Stimulated activated CD4-positive, alpha-beta T cell treated with anti-CD3 and anti-CD28 coated beads, Interleukin-4, amount 100 ng/mL, for 24 hours (primary cell): Measurements from ENCODE around the gene ODF2.
A peak's percentile ranks its signal among the peaks of the same experiment; 100 is the strongest.
"Not testable (repeated sequence)": the region's sequence is repeated elsewhere in the genome, so short reads cannot be mapped to it uniquely, and the experiment has no call there.

Experiments
- DNase-seq: peaks from one replicate; pipeline ENCODE4 v3.0.0-alpha.2; 2020

The ODF2 gene

DNA sequence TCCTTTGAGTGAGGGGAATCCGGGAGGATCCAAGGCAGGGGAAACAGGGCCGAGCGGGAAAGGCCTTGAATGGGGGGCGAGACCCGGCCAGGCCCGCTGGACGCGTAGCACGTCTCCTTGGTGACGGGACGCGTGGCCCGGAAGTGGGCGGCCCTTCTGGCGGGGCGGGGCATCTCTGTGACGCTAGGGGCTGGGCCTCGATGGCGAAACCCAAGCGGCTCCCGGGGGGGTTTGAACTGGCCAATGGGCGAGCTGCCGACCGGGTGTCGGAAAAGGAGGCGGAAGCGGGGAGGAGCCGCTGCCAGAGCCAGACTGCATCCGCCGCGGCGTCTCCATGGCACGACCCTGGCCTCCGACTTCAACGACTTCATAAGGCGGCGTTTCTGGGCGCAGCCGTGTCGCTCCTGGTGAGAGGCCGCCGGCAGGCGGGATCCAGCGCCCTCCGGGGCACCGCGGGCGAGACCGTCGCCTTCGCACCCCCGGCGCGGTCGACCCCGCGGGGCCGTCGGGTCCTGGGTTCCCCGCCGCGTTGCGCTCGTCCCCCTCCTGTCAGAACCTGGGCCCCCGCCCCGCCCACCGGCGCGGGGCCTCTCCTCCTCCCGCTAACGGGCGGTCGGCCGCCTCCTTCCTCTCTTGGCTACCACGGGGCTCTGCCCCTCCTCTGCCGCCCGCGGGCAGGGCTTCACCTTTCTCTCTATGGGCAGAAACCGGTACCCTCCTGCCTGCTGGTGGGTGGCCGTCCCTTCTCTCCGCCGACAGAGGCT, at the start of gene ODF2:
Gene ODF2, plus strand, starts transcription at position 158 of the 764 bp plus-strand sequence. Its CDS starts 86 bp downstream, at position 244.
- peak; percentile 99 for DNase-seq

DNA sequence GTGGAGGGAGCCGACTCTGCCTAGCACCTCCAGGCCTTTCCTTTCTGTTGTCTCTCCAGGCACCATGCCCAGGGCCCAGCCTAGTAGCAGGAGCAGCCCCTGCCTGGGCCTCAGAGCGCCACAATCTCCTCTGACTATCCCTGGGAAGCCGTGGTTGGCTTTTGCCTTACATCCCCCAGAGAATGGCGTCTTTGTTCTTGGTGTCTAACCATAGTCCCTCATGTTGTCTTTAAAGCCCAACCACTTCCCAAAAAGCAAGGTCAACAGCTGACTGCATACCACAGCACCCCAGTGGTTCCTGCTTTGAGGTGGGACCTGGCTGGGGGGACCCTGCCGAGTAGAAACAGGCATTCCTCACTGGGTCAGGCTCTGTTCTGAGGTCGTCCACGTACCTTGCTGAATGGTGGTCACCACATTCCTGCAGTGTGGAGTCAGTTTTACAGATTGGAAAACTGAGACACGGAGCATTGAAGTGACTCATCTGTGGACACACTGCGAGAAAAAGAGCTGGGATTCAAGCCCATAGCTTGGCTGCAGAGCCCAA, 48.9 kb upstream of the ODF2 start:
- no peak for DNase-seq

GRCh38 chr9:128408963-128409431, 46.8 kb upstream of the ODF2 start:
- DNase-seq: no peak

DNA sequence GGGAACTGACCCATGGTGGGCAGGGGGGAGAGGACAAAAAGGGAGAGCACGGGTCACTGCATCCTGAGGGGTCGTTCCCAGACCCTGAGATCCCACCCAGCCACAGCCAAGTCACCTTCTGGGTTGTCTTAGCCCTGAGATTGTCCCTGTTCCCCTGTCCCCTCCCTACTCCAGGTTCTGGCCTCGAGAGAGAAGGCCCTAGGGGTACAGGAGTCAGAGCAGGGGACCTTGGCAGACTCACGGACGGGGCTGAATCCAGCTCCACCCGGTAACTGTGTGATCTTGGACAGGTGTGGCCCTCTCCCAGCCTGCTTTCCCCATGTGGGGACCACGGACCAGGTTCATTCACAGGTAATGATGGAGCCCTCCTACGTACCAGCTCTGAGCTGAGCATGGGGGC, 46.4 kb upstream of the ODF2 start:
- no peak for DNase-seq

GRCh38 chr9:128409978-128410377, 45.8 kb upstream of the ODF2 start:
- DNase-seq: no peak

DNA sequence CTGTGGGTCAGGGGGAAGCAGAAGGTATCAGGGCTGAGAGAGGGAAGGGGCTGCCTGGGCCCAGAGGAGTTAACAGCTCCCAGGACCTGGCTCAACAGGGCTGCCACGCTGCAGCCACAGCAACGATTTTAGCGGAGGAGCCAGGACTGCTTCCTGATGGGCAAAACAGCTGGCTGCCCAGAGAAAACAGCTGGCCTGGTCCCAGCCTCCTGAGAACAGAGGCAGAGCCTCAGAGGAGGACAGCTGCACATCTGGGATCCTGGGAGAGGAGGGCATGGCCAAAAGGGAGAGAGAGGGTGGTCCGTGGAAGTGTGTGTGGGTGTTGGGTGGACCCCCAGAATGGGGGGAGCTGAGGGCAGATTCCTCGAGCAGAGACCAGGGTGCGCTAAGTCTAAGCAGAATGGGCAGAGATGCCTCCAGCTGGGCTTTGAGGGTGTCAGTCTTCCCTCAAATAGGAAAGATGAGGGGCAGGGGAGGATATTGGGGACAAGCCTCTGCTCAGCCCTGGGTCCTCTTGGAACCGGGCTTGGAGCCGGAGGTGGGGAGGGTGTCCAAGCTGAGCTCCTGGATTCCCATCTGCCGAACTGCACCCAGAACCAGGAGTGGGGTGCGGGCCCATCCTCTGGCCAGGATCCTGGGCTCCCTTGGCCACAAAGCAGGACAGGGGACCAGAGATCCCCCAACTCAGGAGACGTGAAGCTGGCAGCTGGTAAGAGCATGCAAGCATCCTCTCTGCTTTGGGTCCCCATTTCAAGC, 44.3 kb upstream of the ODF2 start:
- no peak for DNase-seq

DNA sequence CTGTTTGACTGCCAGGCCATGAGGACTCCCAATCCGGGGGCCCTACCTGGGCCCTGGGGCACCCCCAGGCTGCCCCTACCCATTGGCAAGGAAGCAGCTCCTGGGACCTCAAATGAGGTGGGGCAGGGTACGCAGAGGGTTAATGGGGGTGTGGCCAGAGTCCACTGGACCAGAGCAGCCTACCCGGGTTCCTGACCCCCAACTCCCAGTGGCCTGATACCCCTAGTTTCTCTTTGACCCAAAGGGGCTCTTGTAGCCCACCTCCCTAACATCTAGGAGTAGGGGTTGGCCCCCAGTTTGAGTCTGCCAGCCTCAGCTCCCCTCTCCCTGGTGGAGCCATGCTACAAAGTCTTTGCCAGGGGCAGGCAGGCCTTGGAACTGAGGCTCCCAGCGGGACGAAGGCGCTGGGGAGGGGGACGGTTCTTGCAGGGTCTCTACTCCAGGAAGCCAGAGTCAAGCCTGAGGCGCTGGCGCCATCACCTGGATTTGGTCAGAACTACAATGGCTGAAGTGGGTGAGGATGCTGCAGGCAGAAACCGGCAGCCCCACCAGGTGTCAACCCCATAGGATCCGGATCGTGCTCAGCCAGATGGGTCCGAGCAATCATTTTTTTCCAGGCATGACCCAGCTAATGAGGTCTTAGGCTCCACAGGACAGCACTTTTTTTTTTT, 43.6 kb upstream of the ODF2 start:
- DNase-seq: peak; percentile 41

GRCh38 chr9:128413728-128414127, 42.1 kb upstream of the ODF2 start:
- DNase-seq: not testable (repeated sequence)

GRCh38 chr9:128414461-128414860, 41.3 kb upstream of the ODF2 start:
- no peak for DNase-seq

DNA sequence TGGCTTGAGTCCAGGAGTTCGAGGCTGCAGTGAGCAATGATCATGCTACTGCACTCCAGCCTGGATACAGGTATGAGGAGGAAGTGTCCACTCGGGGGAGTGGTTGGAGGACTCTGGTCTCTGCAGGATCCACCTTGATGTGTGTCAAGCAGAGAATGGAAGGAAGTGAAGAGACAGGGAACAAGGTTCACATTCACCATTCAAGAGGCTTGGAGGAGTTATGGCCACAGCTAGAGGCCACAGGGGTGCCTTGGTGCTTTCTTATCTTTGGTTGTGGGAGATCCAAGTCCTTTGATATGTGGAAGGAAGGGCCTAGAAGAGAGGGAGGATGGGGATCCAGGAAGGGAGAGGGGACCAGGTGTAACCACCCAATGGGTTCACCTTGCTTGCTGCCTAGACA, 40.5 kb upstream of the ODF2 start:
- no peak for DNase-seq

DNA sequence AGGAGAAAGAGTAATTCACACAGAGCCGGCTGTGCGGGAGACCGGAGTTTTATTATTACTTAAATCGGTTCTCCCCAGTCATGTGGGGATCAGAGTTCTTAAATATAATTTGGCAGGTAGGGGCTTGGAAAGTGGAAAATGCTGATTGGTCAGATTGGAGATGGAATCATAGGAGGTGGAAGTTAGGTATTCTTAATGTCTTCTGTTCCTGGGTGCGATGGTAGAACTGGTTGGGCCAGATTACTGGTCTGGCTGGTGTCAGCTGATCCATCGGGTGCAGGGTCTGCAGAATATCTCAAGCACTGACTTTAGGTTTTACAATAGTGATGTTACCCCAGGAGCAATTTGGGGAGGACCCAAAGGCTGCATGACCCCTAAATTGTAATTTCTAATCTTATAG, 39.8 kb upstream of the ODF2 start:
- DNase-seq: no peak

DNA sequence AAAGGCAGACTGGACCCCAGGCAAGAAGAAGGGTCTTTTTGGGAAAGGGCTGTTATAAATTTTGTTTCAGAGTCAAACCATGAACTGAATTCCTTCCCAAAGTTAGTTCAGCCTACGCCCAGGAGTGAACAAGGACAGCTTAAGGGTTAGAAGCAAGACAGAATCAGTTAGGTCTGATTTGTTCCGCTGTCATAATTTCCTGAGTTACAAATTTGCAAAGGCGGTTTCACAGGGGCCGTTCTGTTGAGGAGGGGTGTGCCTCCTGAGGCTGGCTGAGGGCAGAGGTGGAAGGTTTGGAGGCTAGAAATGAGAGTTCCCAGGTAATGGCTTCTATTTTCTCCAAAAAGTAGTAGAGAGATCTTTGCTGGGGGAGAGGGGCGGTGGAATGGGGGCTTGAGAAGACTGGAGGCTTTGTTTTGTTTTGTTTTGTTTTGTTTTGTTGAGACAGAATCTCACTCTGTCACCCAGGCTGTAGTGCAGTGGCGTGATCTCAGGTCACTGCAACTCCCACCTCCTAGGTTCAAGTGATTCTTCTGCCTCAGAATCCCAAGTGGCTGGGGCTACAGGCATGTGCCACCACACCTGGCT, 39.3 kb upstream of the ODF2 start:
- no peak for DNase-seq

DNA sequence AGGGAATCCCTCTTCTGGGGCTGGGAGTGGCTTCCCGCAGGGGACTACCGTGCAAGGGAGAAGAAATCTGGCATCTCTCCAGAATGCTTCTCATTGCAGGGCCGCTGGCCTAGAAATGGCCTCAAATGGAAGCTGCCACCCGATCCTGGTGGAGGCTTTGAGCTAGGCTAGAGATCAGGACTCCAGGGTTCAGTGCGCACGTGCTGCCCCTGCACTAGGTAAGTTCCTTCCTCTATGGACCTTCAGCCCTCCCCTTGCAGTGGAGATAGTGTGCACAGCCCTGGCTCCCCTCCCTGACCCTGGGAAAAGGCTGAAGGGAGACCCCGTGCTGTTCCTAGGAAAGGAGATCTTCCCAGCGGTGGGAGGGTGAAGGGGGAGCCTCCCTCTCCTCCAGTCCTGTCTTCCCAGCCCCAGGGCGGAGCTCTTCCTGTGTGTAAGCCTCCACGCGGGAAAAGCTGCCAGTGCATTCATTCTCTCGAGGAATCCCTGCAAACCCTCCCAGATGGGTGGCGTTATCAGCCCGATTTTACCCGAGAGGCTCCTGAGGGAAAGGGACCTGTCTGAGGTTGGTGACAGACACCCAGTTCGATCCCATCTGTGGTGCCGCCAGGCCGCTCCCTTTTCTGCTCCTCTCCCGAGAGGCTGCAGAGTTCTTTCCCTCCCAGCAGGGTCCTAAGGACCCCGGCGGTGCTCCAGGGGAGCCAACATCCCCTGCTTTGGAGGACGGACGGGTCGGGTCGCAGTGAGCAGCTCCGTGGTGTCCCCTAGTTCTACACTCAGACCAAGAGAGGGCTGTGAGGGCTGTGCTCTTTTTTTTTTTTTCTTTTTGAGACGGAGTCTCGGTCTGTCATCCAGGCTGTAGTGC, 36.5 kb upstream of the ODF2 start:
- no peak for DNase-seq

DNA sequence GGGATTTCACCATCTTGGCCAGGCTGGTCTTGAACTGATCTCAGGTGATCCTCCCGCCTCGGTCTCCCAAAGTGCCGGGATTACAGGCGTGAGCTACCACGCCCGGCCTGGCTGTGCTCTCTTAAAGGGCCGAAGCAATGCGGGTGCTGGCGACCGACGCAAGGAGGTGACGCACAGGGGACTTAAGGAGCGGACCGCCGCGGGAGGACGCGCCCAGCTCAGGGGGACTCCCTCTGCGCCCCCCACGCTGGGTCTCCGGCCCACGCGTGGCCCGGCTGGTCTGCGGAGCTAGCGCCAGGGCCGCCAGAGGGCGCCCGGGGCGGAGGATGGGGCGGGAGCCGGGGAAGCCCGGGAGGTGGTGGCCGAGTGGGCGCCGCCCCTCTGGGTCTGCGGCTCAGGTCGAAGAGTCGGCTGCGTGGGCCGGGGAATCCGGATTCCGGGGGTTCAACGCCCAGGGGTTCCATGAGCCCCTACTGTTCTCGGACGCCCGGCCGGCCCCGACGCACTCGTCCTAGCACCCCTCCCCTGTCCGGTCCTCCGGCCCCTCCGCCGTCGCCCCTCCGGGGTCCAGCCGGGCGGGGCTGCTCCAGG, 35.7 kb upstream of the ODF2 start:
- DNase-seq: peak; percentile 62

DNA sequence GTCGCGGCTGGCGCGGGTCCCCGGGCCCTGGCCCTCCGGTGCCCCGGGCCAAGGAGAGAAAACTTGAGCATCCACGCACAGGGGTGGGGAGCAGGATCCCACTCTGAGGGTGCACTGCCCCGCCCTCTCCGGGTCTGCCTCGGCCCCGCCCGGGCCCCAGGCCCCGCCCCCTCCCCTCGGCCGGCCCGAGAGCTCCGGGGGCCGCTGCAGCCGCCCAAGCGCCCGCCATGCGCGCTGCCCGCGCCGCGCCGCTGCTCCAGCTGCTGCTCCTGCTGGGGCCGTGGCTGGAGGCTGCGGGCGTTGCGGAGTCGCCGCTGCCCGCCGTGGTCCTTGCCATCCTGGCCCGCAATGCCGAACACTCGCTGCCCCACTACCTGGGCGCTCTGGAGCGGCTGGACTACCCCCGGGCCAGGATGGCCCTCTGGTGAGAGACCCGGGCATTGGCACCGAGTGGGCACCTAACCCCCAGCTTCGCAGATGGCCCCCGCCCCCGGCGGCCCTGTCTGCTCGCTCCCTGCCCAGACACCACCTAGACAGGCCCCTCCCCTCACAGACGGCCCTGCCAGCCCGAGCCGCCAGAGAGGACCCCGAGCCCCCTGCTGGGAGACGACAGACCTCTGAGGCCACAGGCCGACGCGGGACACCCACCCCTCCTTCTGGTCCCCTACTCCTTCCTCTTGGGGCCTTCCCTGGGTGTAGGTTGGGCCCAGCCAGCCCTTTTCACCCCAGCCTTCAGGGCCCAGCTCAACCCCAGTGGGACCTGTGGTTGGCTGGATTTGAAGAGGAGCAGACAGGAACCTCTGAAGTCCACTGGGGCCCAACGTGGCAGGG, 34.9 kb upstream of the ODF2 start, which contains the start of gene CERCAM:
Gene CERCAM, plus strand, starts transcription at position 207 of the 831 bp plus-strand sequence. Its CDS starts 21 bp downstream, at position 228.
- DNase-seq: peak; percentile 33

- no peak for DNase-seq
Measured at GRCh38 chr9:128421482-128421996, 34.3 kb upstream of the ODF2 start.

- DNase-seq: not testable (repeated sequence)
Measured at GRCh38 chr9:128422022-128422782, 33.6 kb upstream of the ODF2 start.

GRCh38 chr9:128422783-128423150, 33.0 kb upstream of the ODF2 start:
- DNase-seq: no peak

DNA sequence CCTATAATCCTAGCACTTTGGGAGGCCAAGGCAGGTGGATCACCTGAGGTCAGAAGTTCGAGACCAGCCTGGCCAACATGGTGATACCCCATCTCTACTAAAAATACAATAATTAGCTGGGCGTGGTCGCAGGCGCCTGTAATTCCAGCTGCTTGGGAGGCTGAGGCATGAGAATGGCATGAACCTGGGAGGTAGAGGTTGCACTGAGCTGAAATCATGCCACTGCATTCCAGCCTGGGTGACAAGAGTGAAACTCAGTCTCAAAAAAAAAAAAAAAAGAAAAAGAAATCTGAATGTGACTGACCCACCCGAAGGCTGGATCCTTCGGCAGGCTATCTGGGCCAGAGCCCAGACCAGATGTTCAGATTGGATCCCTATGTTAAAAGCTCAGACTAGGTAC, 32.5 kb upstream of the ODF2 start:
- DNase-seq: not testable (repeated sequence)
